OCI-LY7 (cell line): Measurements from ENCODE around the gene ARMC9. TPM values are rescaled to one million over a fixed set of nuclear protein-coding genes. Genes with fewer than 3 reads are reported as not detected.

Experiments
- BruUV-seq: library from RNA; stranded (reverse); fragments of 400-500 nt; replicated peaks from 2 replicates; lab custom pipeline; 2021; lab: Mats Ljungman, UMichigan
- CTCF ChIA-PET: fragments of 300-600 bp; sonication (Branson Sonifier 250); formaldehyde crosslinking; loops from one replicate; lab custom pipeline; 2022; ENCODE audit warnings: antibody characterized with exemption; ENCODE audit not compliant: unreplicated experiment; lab: Charles Lee
- POLR2A ChIA-PET: fragments of 300-600 bp; sonication (Branson Sonifier 250); formaldehyde crosslinking; loops from one replicate; lab custom pipeline; 2022; ENCODE audit warnings: antibody characterized with exemption; lab: Charles Lee
- DNase-seq: peaks from one replicate; pipeline ENCODE4 v3.0.0-alpha.2; 2015; ENCODE audit warnings: low spot score
- H2AFZ ChIP-seq: fragments of 200-600 bp; sonication (generic), shearing (Covaris generic); 2 replicates; pipeline ENCODE4 v1.6.1; 2014; ENCODE audit warnings: mild to moderate bottlenecking, antibody characterized with exemption, low read length, moderate library complexity
- H3K27ac ChIP-seq: fragments of 200-600 bp; sonication (generic); 2 replicates; pipeline ENCODE4 v1.5.1; 2014; ENCODE audit warnings: mixed run types, low read depth, mild to moderate bottlenecking, moderate library complexity, low read length, inconsistent platforms; ENCODE audit not compliant: poor library complexity, severe bottlenecking
- H3K36me3 ChIP-seq: fragments of 200-600 bp; sonication (generic); 2 replicates; pipeline ENCODE4 v1.6.1; 2014; ENCODE audit warnings: mild to moderate bottlenecking, antibody characterized with exemption, low read length, moderate library complexity, mixed read lengths; ENCODE audit not compliant: insufficient read depth
- H3K4me1 ChIP-seq: fragments of 200-600 bp; sonication (generic); 2 replicates; pipeline ENCODE4 v1.5.1; 2014; ENCODE audit warnings: mild to moderate bottlenecking, low read length; ENCODE audit not compliant: insufficient read depth, poor library complexity, severe bottlenecking
- H3K4me2 ChIP-seq: fragments of 200-600 bp; sonication (generic); 2 replicates; pipeline ENCODE4 v1.6.1; 2014; ENCODE audit warnings: mild to moderate bottlenecking, low read length
- H3K4me3 ChIP-seq: fragments of 200-600 bp; sonication (generic); 2 replicates; pipeline ENCODE4 v1.5.1; 2014; ENCODE audit warnings: mild to moderate bottlenecking, low read depth, low read length; ENCODE audit not compliant: poor library complexity, severe bottlenecking
- H3K79me2 ChIP-seq: fragments of 200-600 bp; sonication (generic); 2 replicates; pipeline ENCODE4 v1.6.1; 2016; ENCODE audit warnings: low read depth, mild to moderate bottlenecking, low read length, moderate library complexity, mixed read lengths; ENCODE audit not compliant: insufficient read depth
- H3K9me2 ChIP-seq: fragments of 200-600 bp; sonication (generic); 2 replicates; pipeline ENCODE4 v1.6.1; 2016; ENCODE audit warnings: mild to moderate bottlenecking, low read length, mixed read lengths; ENCODE audit not compliant: insufficient read depth
- H3K9me3 ChIP-seq: fragments of 200-600 bp; sonication (generic); 2 replicates; pipeline ENCODE4 v1.6.1; 2014; ENCODE audit warnings: mild to moderate bottlenecking, mixed run types, low read length, mixed read lengths
- H4K20me1 ChIP-seq: fragments of 200-600 bp; sonication (generic); 2 replicates; pipeline ENCODE4 v1.6.1; 2014; ENCODE audit warnings: mild to moderate bottlenecking, antibody characterized with exemption, low read length, moderate library complexity, mixed read lengths; ENCODE audit not compliant: insufficient read depth
- CTCF ChIP-seq: fragments of 200-600 bp; sonication (generic); conservative IDR thresholded peaks from 2 replicates; pipeline ENCODE4 v1.5.1; 2014; ENCODE audit warnings: mild to moderate bottlenecking, antibody characterized with exemption, low read length, moderate library complexity, mixed read lengths
- EZH2phosphoT487 ChIP-seq: fragments of 200-600 bp; sonication (generic); IDR thresholded peaks from 2 replicates; pipeline ENCODE4 v1.6.1; 2018; ENCODE audit warnings: low read depth, borderline replicate concordance, mild to moderate bottlenecking, mixed run types, antibody characterized with exemption, low read length, moderate library complexity, mixed read lengths
- intact Hi-C: fragments of 100-400 bp; cut with micrococcal nuclease; formaldehyde crosslinking; loops from one replicate; pipeline ENCODE4 v1.10.0; 2022; ENCODE audit not compliant: unreplicated experiment
- total RNA-seq, 2 experiments: library from RNA; depleted of rRNA in 1 of 2; stranded (reverse); fragments of >200 nt in 1 of 2; shearing (Covaris generic) in 1 of 2; gene quantifications; 2 replicates each; pipeline ENCODE4 v1.2.3, GENCODE V29; 2014 to 2022

ARMC9 gene
- total RNA-seq, 2 experiments from 2014 or later: 6.6 to 12.2 TPM

GRCh38 chr2:231315896-231316295 is 117.5 kb downstream of the ARMC9 start:
- CTCF ChIA-PET: no interaction called here
- intact Hi-C loops: no loop called here

GRCh38 chr2:231317579-231317978 is 119.1 kb downstream of the ARMC9 start:
- no peaks in the 10 kb centered on the region for H3K36me3 ChIP-seq
- H3K9me3 ChIP-seq: peaks cover 29% of the 10 kb centered on the region
- no peak overlapping the region for H3K27ac ChIP-seq
- no TSS peak for BruUV-seq
- intact Hi-C loops: no loop called here
- DNase-seq: no peak
- ChIA-PET CTCF (no interaction called here), POLR2A (interaction anchor here (0.6 to 1.0 kb wide), 3 partner anchors 12 to 1204 kb away, joined by 3 to 4 read pairs (median 3); no protein-coding TSS in a partner anchor)
- H3K4me1 ChIP-seq: peaks cover 26% of the 10 kb centered on the region
- H3K79me2 ChIP-seq: no peaks in the 10 kb centered on the region
- H3K9me2 ChIP-seq: no peaks in the 10 kb centered on the region
- no peak for TF ChIP-seq EZH2phosphoT487
- TF ChIP-seq CTCF: no peak
- H2AFZ ChIP-seq: no peak overlapping the region
- no peaks in the 10 kb centered on the region for H4K20me1 ChIP-seq
- H3K4me3 ChIP-seq: no peak overlapping the region
- H3K4me2 ChIP-seq: no peak overlapping the region

More at GRCh38 chr2:231315896-231316295, 117.5 kb downstream of the ARMC9 start:
- Histone ChIP-seq H3K27ac (peak overlapping the region; percentile 53), H2AFZ (no peak overlapping the region), H3K36me3 (no peaks in the 10 kb centered on the region), H3K9me2 (no peaks in the 10 kb centered on the region), H3K79me2 (no peaks in the 10 kb centered on the region), H3K9me3 (peaks cover 29% of the 10 kb centered on the region), H3K4me3 (peak overlapping the region; percentile 21), H3K4me2 (peak overlapping the region; percentile 49), H4K20me1 (no peaks in the 10 kb centered on the region), H3K4me1 (peaks cover 42% of the 10 kb centered on the region)
- POLR2A ChIA-PET: no interaction called here
- TF ChIP-seq EZH2phosphoT487: no peak
- TF ChIP-seq CTCF: no peak
- no TSS peak for BruUV-seq
- peak; percentile 73 for DNase-seq

GRCh38 chr2:231318436-231318835 is 120.0 kb downstream of the ARMC9 start:
- no TSS peak for BruUV-seq
- Histone ChIP-seq H3K36me3 (no peaks in the 10 kb centered on the region), H3K9me3 (peaks cover 29% of the 10 kb centered on the region), H2AFZ (no peak overlapping the region), H3K4me3 (no peak overlapping the region), H3K79me2 (no peaks in the 10 kb centered on the region), H3K4me1 (peaks cover 17% of the 10 kb centered on the region), H3K27ac (no peak overlapping the region), H3K9me2 (no peaks in the 10 kb centered on the region), H3K4me2 (no peak overlapping the region), H4K20me1 (no peaks in the 10 kb centered on the region)
- intact Hi-C loops: no loop called here
- TF ChIP-seq CTCF: no peak
- TF ChIP-seq EZH2phosphoT487: no peak
- ChIA-PET CTCF (no interaction called here), POLR2A (interaction anchor here (0.5 to 1.0 kb wide), 3 partner anchors 8 to 115 kb away, joined by 3 to 4 read pairs (median 3); no protein-coding TSS in a partner anchor)
- no peak for DNase-seq
